ENCODE results near the gene MAB21L2. TPM values are rescaled to one million over a fixed set of nuclear protein-coding genes. Genes with fewer than 3 reads are reported as not detected.

MAB21L2 gene
- total and polyA plus RNA-seq, 11 donors = 0.06 to 0.45 (median 0.21) TPM; not detected in 5

- peaks cover 0 to 5% (median 0%) of the 10 kb centered on the region in 9 donors for H3K36me3 ChIP-seq
- no peak for TF ChIP-seq CTCF (IDR thresholded peaks at IDR 0.05)
- TF ChIP-seq POLR2A (IDR thresholded peaks at IDR 0.05) = no peak
- intact Hi-C loops (cut with DNase I) = no loop called here
- peaks cover 0 to 6% (median 0%) of the 10 kb centered on the region in 9 donors for H3K27me3 ChIP-seq
- peak overlapping the region in 6 of 12 donors; percentile 35 to 51 (median 48) for H3K4me3 ChIP-seq
- peak overlapping the region in 1 of 12 donors; percentile 90 for H3K27ac ChIP-seq
- DNase-seq = no peak
- no peaks in the 10 kb centered on the region for H3K9me3 ChIP-seq
- ATAC-seq = no peak
- peaks cover 0 to 14% (median 0%) of the 10 kb centered on the region in 12 donors for H3K4me1 ChIP-seq
- 86 to 91% (median 87%) methylated on average over 9 of the region's 9 CpGs for WGBS, 4 donors
Observed at GRCh38 chr4:150580306-150580705, 1.6 kb upstream of the MAB21L2 start.

GRCh38 chr4:150581056-150581605, 820 bp upstream of the MAB21L2 start:
- peak overlapping the region in 1 of 12 donors; percentile 90 for H3K27ac ChIP-seq
- WGBS, 4 donors = 93 to 95% (median 93%) methylated on average over 7 of the region's 7 CpGs
- TF ChIP-seq POLR2A (IDR thresholded peaks at IDR 0.05) (no peak), CTCF (IDR thresholded peaks at IDR 0.05) (no peak)
- H3K4me1 ChIP-seq = peaks cover 0 to 14% (median 0%) of the 10 kb centered on the region in 12 donors
- no peak for ATAC-seq
- H3K27me3 ChIP-seq = peaks cover 0 to 6% (median 0%) of the 10 kb centered on the region in 9 donors
- H3K4me3 ChIP-seq = no peak overlapping the region
- peaks cover 0 to 5% (median 0%) of the 10 kb centered on the region in 9 donors for H3K36me3 ChIP-seq
- H3K9me3 ChIP-seq = no peaks in the 10 kb centered on the region
- DNase-seq = no peak
- intact Hi-C loops (cut with DNase I) = no loop called here

GRCh38 chr4:150581641-150582051, 305 bp upstream of the MAB21L2 start:
- peak in 3 of 4 donors; percentile 25 to 63 (median 46) for ATAC-seq
- peak overlapping the region in 1 of 12 donors; percentile 90 for H3K27ac ChIP-seq
- 71 to 81% (median 80%) methylated on average over 13 of the region's 13 CpGs for WGBS, 4 donors
- H3K27me3 ChIP-seq = peaks cover 0 to 6% (median 0%) of the 10 kb centered on the region in 9 donors
- peak overlapping the region in 9 of 12 donors; percentile 0 to 59 (median 49) for H3K4me3 ChIP-seq
- intact Hi-C loops (cut with DNase I) = no loop called here
- H3K4me1 ChIP-seq = peaks cover 0 to 14% (median 0%) of the 10 kb centered on the region in 12 donors
- TF ChIP-seq POLR2A (IDR thresholded peaks at IDR 0.05) = no peak
- TF ChIP-seq CTCF (IDR thresholded peaks at IDR 0.05) = no peak
- DNase-seq = peak in 3 of 5 donors; percentile 24 to 38 (median 35)
- H3K9me3 ChIP-seq = no peaks in the 10 kb centered on the region
- peaks cover 0 to 5% (median 0%) of the 10 kb centered on the region in 9 donors for H3K36me3 ChIP-seq

GRCh38 chr4:150582873-150583286, 929 bp downstream of the MAB21L2 start:
- intact Hi-C loops (cut with DNase I) = no loop called here
- peaks cover 0 to 5% (median 0%) of the 10 kb centered on the region in 9 donors for H3K36me3 ChIP-seq

More at GRCh38 chr4:150582873-150583286, 929 bp downstream of the MAB21L2 start:
- peak overlapping the region; percentile 2 to 59 (median 48) for H3K4me3 ChIP-seq
- H3K4me1 ChIP-seq = peaks cover 0 to 14% (median 0%) of the 10 kb centered on the region in 12 donors
- peak overlapping the region in 1 of 12 donors; percentile 90 for H3K27ac ChIP-seq
- no peaks in the 10 kb centered on the region for H3K9me3 ChIP-seq
- no peak for TF ChIP-seq POLR2A (IDR thresholded peaks at IDR 0.05)
- no peak for TF ChIP-seq CTCF (IDR thresholded peaks at IDR 0.05)
- peaks cover 0 to 6% (median 0%) of the 10 kb centered on the region in 9 donors for H3K27me3 ChIP-seq
- ATAC-seq (peak; percentile 16 to 64 (median 34)), DNase-seq (peak in 3 of 5 donors; percentile 19 to 33 (median 22))
- WGBS, 4 donors = 34 to 48% (median 42%) methylated on average over 13 to 32 of the region's 32 CpGs
